KMS-11 (cell line): ENCODE measurements around the gene SLC2A9.

Experiments
- H2AFZ ChIP-seq: fragments of 200-600 bp; sonication (generic); 2 replicates; pipeline ENCODE4 v1.6.1; 2016; ENCODE audit warnings: antibody characterized with exemption, mixed run types, low read depth
- H3K27ac ChIP-seq: fragments of 200-600 bp; sonication (generic); 2 replicates; pipeline ENCODE4 v1.6.1; 2016; ENCODE audit warnings: mild to moderate bottlenecking, mixed run types
- H3K27me3 ChIP-seq: fragments of 200-600 bp; sonication (generic); 2 replicates; pipeline ENCODE4 v1.6.1; 2017; ENCODE audit warnings: mild to moderate bottlenecking, low read depth, mixed run types, moderate library complexity; ENCODE audit not compliant: insufficient read depth
- H3K36me3 ChIP-seq: fragments of 200-600 bp; sonication (generic); 2 replicates; pipeline ENCODE4 v1.6.1; 2017; ENCODE audit warnings: mild to moderate bottlenecking, mixed run types; ENCODE audit not compliant: insufficient read depth
- H3K4me1 ChIP-seq: fragments of 200-600 bp; sonication (generic); 2 replicates; pipeline ENCODE4 v1.6.1; 2016; ENCODE audit warnings: mild to moderate bottlenecking, low read depth, mixed run types; ENCODE audit not compliant: poor library complexity, severe bottlenecking
- H3K4me2 ChIP-seq: fragments of 200-600 bp; sonication (generic); 2 replicates; pipeline ENCODE4 v1.7.0; 2016; ENCODE audit warnings: mild to moderate bottlenecking, mixed run types
- H3K4me3 ChIP-seq: fragments of 200-600 bp; sonication (generic); IDR thresholded peaks from 2 replicates; pipeline ENCODE4 v1.6.1; 2017; ENCODE audit warnings: low read depth, low read length, mixed read lengths; ENCODE audit not compliant: insufficient read depth
- H3K79me2 ChIP-seq: fragments of 200-600 bp; sonication (generic); 2 replicates; pipeline ENCODE4 v1.6.1; 2016; ENCODE audit warnings: low read depth, mixed run types; ENCODE audit not compliant: insufficient read depth
- H3K9ac ChIP-seq: fragments of 200-600 bp; sonication (generic); 2 replicates; pipeline ENCODE4 v1.6.1; 2016; ENCODE audit warnings: mild to moderate bottlenecking, mixed run types
- H4K20me1 ChIP-seq: fragments of 200-600 bp; sonication (generic); 2 replicates; pipeline ENCODE4 v1.6.1; 2016; ENCODE audit warnings: mild to moderate bottlenecking, mixed run types; ENCODE audit not compliant: insufficient read depth
- TF ChIP-seq, protein P1 (sequence below): fragments of 200-600 bp; sonication (generic); conservative IDR thresholded peaks from 2 replicates; pipeline ENCODE4 v1.6.1; 2017; ENCODE audit warnings: low read depth, mild to moderate bottlenecking, antibody characterized with exemption, low read length, moderate library complexity, mixed read lengths

SLC2A9 gene

GRCh38 chr4:9894644-9895332 lies 126.5 kb downstream of the SLC2A9 start:
- Histone ChIP-seq H3K9ac (no peak overlapping the region), H3K27me3 (no peaks in the 10 kb centered on the region), H3K4me1 (no peaks in the 10 kb centered on the region), H3K36me3 (no peaks in the 10 kb centered on the region), H4K20me1 (no peaks in the 10 kb centered on the region), H3K4me3 (no peak overlapping the region), H3K27ac (no peak overlapping the region), H3K4me2 (no peak overlapping the region), H3K79me2 (no peaks in the 10 kb centered on the region), H2AFZ (no peak overlapping the region)
- TF ChIP-seq, protein P1, sequence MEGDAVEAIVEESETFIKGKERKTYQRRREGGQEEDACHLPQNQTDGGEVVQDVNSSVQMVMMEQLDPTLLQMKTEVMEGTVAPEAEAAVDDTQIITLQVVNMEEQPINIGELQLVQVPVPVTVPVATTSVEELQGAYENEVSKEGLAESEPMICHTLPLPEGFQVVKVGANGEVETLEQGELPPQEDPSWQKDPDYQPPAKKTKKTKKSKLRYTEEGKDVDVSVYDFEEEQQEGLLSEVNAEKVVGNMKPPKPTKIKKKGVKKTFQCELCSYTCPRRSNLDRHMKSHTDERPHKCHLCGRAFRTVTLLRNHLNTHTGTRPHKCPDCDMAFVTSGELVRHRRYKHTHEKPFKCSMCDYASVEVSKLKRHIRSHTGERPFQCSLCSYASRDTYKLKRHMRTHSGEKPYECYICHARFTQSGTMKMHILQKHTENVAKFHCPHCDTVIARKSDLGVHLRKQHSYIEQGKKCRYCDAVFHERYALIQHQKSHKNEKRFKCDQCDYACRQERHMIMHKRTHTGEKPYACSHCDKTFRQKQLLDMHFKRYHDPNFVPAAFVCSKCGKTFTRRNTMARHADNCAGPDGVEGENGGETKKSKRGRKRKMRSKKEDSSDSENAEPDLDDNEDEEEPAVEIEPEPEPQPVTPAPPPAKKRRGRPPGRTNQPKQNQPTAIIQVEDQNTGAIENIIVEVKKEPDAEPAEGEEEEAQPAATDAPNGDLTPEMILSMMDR, result no peak

DNA sequence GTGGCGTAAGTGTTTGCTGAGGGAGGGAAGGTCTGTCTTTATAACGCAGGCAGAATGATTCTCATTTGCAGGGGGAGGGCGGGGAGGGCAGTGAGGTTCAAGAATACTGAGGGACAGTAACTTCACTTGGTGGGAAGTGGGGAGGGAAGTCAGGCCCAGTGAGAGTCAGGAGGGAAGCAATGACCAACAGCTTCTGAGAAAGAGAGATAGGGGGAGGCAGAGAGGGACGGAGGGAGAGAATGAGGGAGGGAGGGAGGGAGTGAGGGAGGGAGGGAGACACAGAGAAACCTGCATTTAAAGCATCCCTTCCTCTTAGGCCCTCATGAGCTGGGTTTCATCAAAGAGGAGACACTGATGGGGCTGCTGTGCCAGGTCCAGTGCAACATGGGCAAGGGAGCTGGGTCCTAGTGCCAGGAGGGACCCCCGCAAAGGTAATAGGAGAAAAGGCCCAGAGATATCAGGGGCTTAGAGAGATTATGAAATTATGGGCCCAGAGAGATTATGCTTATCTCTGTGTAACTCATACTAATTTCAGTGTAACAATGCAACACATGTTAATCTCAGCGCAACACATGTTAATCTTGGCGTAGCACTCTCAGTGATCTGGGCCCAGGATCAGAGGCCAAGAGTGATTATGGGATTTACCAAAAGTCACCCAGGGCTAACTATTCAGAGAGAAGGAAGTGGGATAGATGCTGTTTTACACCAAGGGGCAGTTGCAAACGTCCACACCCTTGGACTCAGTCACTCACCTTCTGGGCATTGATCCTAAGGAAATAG lies 127.8 kb downstream of the SLC2A9 start:
- Histone ChIP-seq H3K27ac (no peak overlapping the region), H3K4me2 (no peak overlapping the region), H2AFZ (no peak overlapping the region), H3K4me3 (no peak overlapping the region), H3K79me2 (no peaks in the 10 kb centered on the region), H3K36me3 (no peaks in the 10 kb centered on the region), H4K20me1 (no peaks in the 10 kb centered on the region), H3K4me1 (no peaks in the 10 kb centered on the region), H3K9ac (no peak overlapping the region), H3K27me3 (no peaks in the 10 kb centered on the region)
- TF ChIP-seq, protein P1, result no peak

DNA sequence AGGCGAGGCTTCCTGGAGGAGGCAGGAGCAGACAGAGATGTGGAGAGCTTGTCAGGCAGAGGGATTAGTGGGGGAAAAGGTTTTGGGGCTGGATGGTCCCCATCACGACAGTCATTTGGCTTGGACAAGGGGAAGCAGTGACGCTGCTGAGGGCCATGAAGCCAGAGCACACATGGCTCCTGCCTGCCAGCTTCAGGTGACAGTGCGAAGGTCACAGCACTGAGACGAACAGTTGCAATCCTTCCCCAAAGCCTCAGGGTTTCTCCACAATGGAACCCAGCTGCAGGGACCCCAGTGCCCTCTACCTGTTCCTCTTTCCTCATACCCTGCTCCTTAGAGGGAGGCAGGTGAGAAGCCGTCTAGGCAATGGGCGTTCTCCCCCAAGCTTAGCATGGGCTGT lies 129.6 kb downstream of the SLC2A9 start:
- H3K79me2 ChIP-seq, result no peaks in the 10 kb centered on the region
- H3K9ac ChIP-seq, result no peak overlapping the region
- H3K4me2 ChIP-seq, result no peak overlapping the region
- no peak overlapping the region for H2AFZ ChIP-seq
- H3K27me3 ChIP-seq, result no peaks in the 10 kb centered on the region
- H4K20me1 ChIP-seq, result no peaks in the 10 kb centered on the region
- H3K27ac ChIP-seq, result no peak overlapping the region
- H3K4me3 ChIP-seq, result no peak overlapping the region
- H3K4me1 ChIP-seq, result no peaks in the 10 kb centered on the region
- TF ChIP-seq, protein P1, result no peak
- no peaks in the 10 kb centered on the region for H3K36me3 ChIP-seq

GRCh38 chr4:9891056-9891455 lies 130.2 kb downstream of the SLC2A9 start:
- Histone ChIP-seq H3K36me3 (no peaks in the 10 kb centered on the region), H3K27me3 (no peaks in the 10 kb centered on the region), H3K27ac (no peak overlapping the region)

More at GRCh38 chr4:9891056-9891455, 130.2 kb downstream of the SLC2A9 start:
- H3K4me1 ChIP-seq, result no peaks in the 10 kb centered on the region
- no peaks in the 10 kb centered on the region for H4K20me1 ChIP-seq
- no peaks in the 10 kb centered on the region for H3K79me2 ChIP-seq
- no peak overlapping the region for H3K4me2 ChIP-seq
- TF ChIP-seq, protein P1, result no peak
- H3K9ac ChIP-seq, result no peak overlapping the region
- H3K4me3 ChIP-seq, result no peak overlapping the region
- no peak overlapping the region for H2AFZ ChIP-seq
